Skin epidermis (tissue), 12 donors: Measurements from ENCODE around the gene RHD.
"Not testable (repeated sequence)": the region's sequence is repeated elsewhere in the genome, so short reads cannot be mapped to it uniquely, and the experiment has no call there.

Experiments
- H3K27ac ChIP-seq, 21 experiments: fragments of 200-600 bp; sonication (generic) in 11 of 21; one replicate each; pipeline ENCODE4 v1.5.0; 2020; ENCODE audit warnings: mild to moderate bottlenecking in 3 of 21, inconsistent platforms in 2 of 21, moderate library complexity in 2 of 21
- H3K4me3 ChIP-seq, 7 experiments: fragments of 200-600 bp; sonication (generic) in 2 of 7; one replicate each; pipeline ENCODE4 v1.5.0; 2020; ENCODE audit warnings: inconsistent platforms in 2 of 7, mild to moderate bottlenecking in 2 of 7, moderate library complexity in 1 of 7

The RHD gene

GRCh38 chr1:25255706-25256577 is 16.4 kb upstream of the RHD start:
- no peak overlapping the region for H3K4me3 ChIP-seq
- no peak overlapping the region for H3K27ac ChIP-seq

- Histone ChIP-seq H3K4me3 (no peak overlapping the region), H3K27ac (no peak overlapping the region)
Observed at GRCh38 chr1:25256578-25256965, 15.7 kb upstream of the RHD start.

GRCh38 chr1:25257196-25257595 is 15.1 kb upstream of the RHD start:
- H3K4me3 ChIP-seq, result no peak overlapping the region
- H3K27ac ChIP-seq, result no peak overlapping the region

GRCh38 chr1:25259813-25260212 is 12.5 kb upstream of the RHD start:
- H3K4me3 ChIP-seq, result not testable (repeated sequence)
- H3K27ac ChIP-seq, result peak overlapping the region in 2 of 21 experiments; percentile 11 to 34

- not testable (repeated sequence) for H3K4me3 ChIP-seq
- peak overlapping the region in 3 of 21 experiments; percentile 1 to 41 (median 11) for H3K27ac ChIP-seq
Observed at GRCh38 chr1:25260336-25260735, 12.0 kb upstream of the RHD start.

- Histone ChIP-seq H3K27ac (peak overlapping the region in 7 of 21 experiments; percentile 34 to 91 (median 83)), H3K4me3 (peak overlapping the region in 4 of 7 experiments; percentile 35 to 55 (median 42))
Observed at GRCh38 chr1:25266554-25267287, 5.6 kb upstream of the RHD start.

- Histone ChIP-seq H3K4me3 (peak overlapping the region in 4 of 7 experiments; percentile 35 to 55 (median 42)), H3K27ac (peak overlapping the region in 16 of 21 experiments; percentile 22 to 97 (median 82))
Observed at GRCh38 chr1:25267288-25268142, 4.8 kb upstream of the RHD start.

- H3K27ac ChIP-seq, result peak overlapping the region in 8 of 21 experiments; percentile 29 to 97 (median 84)
Observed at GRCh38 chr1:25268143-25268760, 4.1 kb upstream of the RHD start.

GRCh38 chr1:25275648-25276047 is 3.3 kb downstream of the RHD start:
- not testable (repeated sequence) for H3K27ac ChIP-seq, H3K4me3 ChIP-seq

More at GRCh38 chr1:25268143-25268760, 4.1 kb upstream of the RHD start:
- H3K4me3 ChIP-seq, result peak overlapping the region in 4 of 7 experiments; percentile 35 to 55 (median 42)

GRCh38 chr1:25277295-25277694 is 5.0 kb downstream of the RHD start:
- not testable (repeated sequence) for H3K4me3 ChIP-seq, H3K27ac ChIP-seq

GRCh38 chr1:25278358-25278757 is 6.0 kb downstream of the RHD start:
- H3K4me3 ChIP-seq, H3K27ac ChIP-seq: not testable (repeated sequence)

- H3K27ac ChIP-seq, H3K4me3 ChIP-seq: not testable (repeated sequence)
Observed at GRCh38 chr1:25278790-25279189, 6.5 kb downstream of the RHD start.

GRCh38 chr1:25279693-25280111 is 7.4 kb downstream of the RHD start:
- not testable (repeated sequence) for H3K4me3 ChIP-seq, H3K27ac ChIP-seq

- H3K4me3 ChIP-seq, H3K27ac ChIP-seq: not testable (repeated sequence)
Observed at GRCh38 chr1:25285862-25286261, 13.6 kb downstream of the RHD start.

GRCh38 chr1:25287164-25287563 is 14.9 kb downstream of the RHD start:
- not testable (repeated sequence) for H3K27ac ChIP-seq, H3K4me3 ChIP-seq

- H3K4me3 ChIP-seq, H3K27ac ChIP-seq: not testable (repeated sequence)
Observed at GRCh38 chr1:25288573-25289101, 16.3 kb downstream of the RHD start.

- not testable (repeated sequence) for H3K4me3 ChIP-seq, H3K27ac ChIP-seq
Observed at GRCh38 chr1:25290043-25290442, 17.7 kb downstream of the RHD start.

GRCh38 chr1:25293426-25293825 is 21.1 kb downstream of the RHD start:
- H3K27ac ChIP-seq, H3K4me3 ChIP-seq: not testable (repeated sequence)
